Measurements from ENCODE around the gene SCGB1A1.
"Not testable (repeated sequence)": the region's sequence is repeated elsewhere in the genome, so short reads cannot be mapped to it uniquely, and the experiment has no call there.

SCGB1A1 gene

DNA sequence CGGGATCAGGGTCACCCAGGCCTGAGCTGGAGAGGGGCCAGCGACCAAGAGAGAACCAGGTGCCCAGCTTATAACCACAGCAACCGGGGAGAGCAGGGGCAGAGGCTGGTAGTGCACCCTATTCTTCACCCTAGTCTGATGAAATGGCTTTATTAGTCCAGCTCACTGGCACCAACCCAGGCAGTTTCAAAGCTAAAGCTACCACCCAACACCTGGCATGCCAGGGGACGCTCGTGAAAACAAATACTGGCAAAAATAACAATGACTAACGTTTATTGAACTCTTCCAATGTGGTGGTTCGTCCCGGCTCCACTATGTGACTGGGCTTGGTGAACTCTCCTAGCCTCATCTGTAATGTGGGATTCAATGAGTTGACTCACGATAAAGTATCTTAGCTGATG, 30.6 kb downstream of the SCGB1A1 start:
- no peak for DNase-seq (ENCODE audit: low read depth in 3 of 3)

DNA sequence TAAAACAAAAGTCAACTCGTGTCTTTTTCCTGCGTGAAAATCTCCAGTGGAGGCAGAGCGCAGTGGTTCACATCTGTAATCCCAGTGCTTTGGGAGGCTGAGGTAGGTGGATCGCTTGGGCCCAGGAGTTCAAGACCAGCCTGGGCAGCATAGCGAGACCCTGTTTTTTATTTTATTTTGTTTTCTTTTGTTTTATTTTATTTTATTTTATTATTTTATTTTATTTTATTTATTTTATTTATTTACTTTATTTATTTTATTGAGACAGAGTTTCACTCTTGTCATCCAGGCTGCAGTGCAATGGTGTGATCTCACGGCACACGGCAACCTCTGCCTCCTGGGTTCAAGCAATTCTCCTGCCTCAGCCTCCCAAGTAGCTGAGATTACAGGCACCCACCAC, 31.1 kb downstream of the SCGB1A1 start:
- DNase-seq (ENCODE audit: low read depth in 3 of 3) = not testable (repeated sequence)

DNA sequence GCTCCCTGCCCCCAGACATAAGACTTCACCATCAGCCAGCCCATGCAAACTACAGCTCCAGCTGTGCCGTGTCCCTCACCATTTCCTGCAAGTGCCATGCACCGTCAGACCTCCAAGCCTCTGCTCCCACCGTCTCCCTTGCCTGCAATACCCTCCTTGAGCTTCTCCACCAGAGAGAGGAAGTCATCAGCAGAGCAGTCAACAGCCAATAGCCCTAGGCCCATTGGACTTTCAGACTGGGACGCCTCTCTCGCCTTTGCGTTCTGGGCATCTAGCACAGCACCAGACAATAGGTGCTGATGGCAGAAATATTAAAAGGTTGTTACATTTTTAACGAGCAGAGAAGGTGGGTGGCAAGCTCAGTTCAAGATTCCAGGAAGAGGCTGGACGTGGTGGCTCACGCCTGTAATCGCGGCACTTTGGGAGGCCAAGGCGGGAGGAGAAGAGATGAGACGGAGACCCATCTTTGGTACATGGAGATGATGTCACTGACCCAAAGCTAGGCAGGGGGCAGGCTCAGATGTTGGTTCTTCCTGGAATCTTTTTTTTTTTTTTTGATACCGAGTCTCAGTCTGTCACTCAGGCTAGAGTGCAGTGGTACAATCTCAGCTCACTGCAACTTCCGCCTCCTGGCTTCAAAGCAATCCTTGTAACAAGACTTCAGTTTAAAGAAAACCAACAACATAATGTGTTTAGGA, 31.9 kb downstream of the SCGB1A1 start:
- DNase-seq (ENCODE audit: low read depth in 3 of 3) = no peak

DNA sequence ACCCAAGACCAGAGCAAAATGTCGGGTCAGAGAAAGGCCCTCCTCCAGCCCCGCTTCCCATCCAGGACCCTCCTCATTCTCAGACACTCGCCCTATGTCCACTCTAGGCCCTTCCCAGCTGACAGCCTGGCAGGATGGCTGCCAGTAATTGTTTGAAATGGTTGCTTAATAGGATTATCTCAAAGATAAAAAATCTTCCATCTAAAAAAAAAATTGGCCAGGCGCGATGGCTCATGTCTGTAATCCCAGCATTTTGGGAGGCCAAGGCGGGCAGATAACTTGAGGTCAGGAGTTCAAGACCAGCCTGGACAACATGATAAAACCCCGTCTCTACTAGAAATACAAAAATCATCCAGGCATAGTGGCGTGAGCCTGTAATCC, 32.4 kb downstream of the SCGB1A1 start:
- DNase-seq (ENCODE audit: low read depth in 3 of 3) = no peak

DNA sequence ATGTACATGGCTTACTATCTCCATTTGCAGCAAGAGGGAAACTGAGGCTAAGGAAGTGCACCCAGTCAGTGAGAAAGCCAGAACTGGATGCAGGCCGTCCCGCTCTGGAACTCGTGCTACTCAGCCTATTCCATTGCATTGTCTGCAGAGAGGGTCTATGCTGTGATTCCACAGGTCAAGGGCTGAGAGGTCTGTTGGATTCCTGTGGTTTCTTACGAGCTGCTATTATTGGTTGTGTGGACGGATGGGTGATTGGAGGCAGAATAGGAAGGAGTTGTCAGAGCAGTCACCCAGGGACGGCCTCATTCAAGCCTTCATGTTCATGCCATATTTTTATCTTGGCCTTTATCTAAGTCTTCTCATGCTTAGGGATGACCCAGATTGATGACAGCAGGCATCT, 33.4 kb downstream of the SCGB1A1 start:
- no peak for DNase-seq (ENCODE audit: low read depth in 3 of 3)

DNA sequence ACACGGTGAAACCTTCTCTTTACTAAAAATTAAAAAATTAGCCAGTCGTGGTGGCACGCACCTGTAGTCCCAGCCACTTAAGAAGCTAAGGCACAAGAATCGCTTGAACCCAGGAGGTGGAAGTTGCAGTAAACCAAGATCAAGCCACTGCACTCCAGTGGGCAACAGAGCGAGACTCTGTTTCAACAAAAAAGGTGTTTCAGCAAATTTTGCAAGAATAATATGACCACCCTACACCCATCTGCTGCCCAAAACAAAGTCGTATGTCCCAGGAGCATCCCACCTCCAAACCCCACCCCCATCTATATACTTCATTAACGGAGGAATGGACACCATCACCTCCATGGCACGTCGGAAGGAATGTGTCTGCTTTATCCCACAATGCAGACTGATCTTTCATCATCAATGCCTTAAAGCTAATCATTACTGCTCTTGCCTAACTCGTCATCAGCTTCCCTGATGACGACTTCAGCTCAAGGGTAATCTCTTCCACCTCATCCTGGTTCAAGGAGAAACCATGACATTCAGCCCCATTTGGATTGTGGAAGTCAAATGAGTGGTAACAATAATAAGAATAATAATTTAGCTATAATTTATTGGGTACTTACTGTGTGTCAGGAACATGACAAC, 34.1 kb downstream of the SCGB1A1 start:
- no peak for DNase-seq (ENCODE audit: low read depth in 3 of 3)

DNA sequence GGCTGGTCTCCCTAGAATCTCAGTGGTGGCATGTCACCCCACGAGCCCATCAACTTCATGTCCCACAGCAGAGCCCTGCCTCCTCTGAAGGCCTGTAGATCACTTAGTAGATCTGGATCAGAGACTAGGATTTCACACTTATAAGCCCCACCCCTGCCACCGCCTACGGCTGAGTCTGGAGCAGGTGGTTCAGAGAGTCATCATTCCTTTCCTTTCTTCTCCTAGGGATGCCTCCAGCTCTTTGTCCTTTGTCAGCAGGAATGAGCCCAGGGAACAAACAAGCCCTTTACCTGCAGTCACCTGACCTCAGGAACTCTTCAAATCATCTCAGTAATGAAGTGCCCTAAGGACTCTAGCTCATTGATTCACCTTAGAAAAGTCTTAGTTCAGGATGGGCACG, 37.8 kb downstream of the SCGB1A1 start:
- DNase-seq (ENCODE audit: low read depth in 3 of 3) = no peak

DNA sequence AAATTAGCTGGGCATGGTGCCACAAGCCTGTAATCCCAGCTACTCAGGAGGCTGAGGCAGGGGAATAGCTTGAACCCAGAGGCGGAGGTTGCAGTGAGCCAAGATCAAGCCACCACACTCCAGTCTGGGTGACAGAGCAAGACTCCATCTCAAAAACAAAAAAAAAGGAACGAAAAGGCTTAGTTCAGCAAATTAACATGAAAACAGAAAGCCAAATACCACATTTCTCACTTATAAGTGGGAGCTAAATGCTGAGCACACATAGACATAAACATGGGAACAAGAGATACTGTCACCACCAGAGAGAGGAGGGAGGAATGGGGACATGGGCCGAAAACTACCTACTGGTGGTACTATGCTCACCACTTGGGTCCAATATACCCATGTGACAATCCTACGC, 38.6 kb downstream of the SCGB1A1 start:
- DNase-seq (ENCODE audit: low read depth in 3 of 3) = no peak

DNA sequence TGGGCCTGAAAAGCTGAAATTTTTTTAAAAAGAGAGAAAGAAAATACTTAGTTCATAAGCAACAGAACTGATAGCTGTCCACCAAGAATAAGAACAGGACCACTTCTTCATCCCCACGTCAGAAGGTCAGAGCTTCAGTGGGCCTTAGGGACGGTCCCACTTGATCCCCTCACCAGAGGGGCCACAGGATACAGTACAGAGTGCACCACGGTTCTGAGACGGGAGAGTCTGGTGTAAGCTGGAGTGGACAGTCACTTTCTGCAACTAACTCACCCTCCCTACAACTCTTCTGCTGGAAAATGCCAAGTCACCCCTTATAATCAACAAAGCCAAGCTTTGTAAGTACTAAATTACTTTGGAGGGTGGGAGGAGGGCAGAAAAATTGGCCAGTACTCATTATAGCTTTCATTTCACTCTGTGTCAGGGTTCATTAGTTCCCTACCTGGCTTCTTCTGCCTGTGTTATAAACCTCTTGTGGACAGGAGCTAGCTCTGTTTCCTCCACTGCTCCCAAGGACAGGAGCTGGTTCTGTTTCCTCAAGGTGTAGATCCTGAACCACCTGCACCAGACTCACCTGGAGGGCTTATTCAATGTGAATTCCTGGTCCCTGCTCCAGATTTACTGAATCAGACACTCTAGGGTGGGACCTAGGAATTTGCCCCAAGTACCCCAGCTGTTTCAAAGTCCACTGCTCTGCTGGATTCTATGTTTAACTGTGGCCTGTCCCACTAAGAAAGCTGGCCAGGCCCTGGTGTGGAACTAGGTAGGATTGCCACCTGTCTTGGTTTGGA, 39.6 kb downstream of the SCGB1A1 start:
- DNase-seq (ENCODE audit: low read depth in 3 of 3) = no peak

DNA sequence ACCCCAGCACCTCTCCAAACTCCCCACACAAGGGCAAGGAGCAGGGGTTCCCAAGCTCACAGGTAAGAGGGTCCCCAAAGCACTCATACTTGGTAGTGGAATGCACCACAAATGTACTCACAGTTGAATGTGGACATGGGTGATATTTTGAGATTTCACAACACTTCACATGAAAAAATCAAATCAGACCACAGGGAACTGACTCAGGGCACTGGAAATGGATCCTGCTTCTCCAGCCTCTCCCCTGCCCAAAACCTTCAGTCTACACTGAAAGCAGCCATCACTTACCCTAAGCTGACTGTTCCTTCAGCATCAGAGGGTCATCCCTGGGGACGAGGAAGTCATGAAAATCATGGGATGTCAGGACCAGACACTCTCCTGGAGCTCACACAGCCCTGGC, 40.2 kb downstream of the SCGB1A1 start:
- no peak for DNase-seq (ENCODE audit: low read depth in 3 of 3)

DNA sequence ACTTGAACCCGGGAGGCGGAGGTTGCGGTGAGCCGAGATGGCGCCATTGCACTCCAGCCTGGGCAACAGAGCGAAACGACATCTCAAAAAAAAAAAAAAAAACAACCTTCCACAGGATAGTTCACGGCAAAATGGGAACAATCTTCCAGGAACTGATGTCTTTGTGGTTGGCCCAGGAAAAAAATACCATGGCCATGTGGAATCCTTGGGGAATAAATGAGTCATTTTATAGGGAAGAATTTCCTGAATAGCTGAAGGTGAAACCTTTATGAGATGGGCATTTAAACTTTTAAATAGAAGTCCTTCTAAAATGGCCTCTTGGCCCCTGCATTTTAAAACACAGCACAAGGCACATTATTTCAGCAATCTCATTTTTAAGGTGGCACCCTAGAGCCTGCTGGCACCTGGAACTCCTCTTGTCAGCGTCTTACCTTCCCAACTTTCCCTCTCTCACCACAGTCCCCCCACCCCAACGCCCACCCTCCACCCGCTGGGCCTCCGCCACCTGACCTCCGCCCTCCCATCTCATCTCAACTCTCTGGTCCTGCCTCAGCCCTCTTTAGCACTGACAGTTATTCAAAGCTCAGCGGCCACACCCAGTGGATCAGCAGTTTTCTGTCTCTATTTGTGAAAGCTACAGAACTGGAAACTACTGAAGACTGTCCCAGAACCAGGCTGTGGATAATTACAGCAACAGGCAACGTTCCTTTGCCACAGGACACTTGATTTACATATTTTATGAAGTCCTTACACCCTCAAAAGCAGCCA, 43.1 kb downstream of the SCGB1A1 start:
- DNase-seq (ENCODE audit: low read depth in 3 of 3) = no peak

DNA sequence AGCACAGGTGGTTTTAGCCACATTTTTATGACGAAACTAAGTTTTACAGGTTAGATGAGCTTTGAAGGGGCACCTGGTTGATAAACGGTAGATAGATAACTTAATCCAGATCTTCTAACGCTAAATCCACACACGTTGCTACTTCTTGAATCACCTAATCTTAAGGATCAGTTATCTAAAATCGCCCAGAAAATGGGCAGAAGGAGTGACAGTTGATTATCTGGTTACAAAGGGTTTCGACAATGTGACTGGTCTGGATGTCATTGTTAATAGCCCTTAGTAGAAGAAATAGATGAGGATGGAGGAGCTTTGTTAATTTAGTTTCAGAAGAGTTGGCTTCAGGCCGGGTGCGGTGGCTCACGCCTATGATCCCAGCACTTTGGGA, 43.7 kb downstream of the SCGB1A1 start:
- no peak for DNase-seq (ENCODE audit: low read depth in 3 of 3)

DNA sequence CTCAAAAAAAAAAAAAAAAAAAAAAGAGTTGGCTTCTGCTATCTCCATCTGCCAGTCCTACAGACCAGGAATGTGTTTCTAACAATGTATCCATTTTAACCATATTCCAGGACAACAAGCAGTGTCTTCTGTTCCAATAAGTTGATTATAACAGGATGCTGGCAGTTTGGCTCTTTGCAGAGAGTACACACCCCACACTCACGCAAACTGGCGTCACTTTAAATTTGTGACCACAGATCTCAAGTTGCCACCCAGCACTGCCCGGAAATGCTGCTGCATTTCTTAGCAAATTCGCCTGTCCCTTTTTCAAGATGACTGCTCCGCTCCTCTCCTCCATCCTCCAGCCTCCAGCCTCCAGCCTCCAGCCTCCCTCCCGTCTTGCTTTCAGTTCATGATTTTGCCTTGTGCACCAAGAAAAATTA, 44.3 kb downstream of the SCGB1A1 start:
- no peak for DNase-seq (ENCODE audit: low read depth in 3 of 3)

DNA sequence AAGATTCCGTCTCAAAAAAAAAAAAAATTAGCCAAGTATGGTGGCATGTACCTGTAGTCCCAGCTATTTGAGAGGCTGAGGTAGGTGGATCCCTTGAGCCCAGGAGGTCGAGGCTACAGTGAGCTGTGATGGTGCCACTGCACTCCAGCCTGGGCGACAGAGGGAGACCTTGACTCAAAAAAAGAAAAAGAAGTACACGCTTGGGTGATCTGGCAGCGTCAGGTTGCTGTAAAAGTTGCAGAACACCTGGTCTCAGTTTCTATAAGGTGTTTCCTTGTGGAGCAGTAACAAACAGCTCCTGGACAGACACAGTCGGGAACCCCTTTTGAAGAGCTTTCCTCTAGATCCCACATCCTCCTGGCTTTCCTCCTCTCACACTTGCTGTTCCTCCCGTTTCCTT, 45.8 kb downstream of the SCGB1A1 start:
- DNase-seq (ENCODE audit: low read depth in 3 of 3) = no peak

DNA sequence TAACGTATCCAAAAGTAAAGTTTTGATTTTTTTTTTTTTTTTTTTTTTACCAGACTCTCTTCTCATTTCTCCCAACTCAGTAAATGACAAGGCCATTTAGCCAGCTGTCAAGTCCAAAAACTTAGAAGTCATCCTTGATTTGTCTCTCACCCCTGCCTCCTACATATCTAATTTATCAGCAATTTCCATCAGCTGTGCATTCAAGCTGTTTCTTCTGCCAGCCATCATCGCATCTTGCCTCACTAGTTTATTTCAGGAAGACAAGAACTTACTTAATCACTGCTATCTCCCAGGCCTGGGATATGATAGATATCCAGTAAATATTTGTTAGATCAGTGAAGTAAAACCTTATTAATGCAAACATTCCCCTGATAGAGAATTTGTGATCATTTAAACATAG, 47.6 kb downstream of the SCGB1A1 start:
- DNase-seq (ENCODE audit: low read depth in 3 of 3) = no peak

DNA sequence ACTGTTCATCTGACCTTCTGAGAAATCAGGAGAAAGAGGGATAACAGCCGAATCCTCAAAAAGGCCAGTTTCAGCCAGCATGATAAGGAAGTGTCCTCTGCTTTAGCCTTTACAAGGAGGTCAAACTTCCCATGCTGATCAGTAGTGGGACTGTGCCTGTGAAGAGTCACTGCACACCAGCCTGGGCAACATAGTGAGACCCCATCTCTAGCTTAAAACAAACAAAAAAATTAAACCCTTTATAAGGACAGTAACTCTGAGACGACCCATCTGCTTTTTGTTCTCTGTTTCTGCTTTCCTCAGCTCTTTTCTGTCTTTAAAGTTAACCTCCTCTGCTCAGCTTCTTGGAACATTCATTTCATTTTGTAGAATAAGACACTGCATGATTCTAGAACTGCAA, 49.7 kb downstream of the SCGB1A1 start:
- DNase-seq (ENCODE audit: low read depth in 3 of 3) = no peak

DNA sequence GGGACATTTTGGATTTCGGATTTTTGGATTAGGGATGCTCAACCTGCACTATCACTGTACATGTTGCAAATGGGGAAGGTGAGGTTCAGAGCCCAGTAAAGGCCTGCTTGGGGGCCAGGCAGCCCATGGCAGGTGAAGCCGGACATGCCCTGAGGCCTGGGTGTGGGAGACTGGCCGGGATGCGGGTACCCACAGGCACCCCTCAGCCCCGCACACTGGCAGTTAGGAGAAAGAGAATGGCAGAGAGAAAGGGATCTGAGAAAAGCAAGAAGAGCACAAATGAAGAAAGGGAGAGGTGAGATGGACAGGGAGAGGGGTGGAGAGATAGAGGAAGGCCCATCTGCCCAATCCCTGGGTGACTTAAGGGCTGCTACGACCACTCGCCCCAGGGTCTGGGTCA, 52.8 kb downstream of the SCGB1A1 start:
- no peak for DNase-seq (ENCODE audit: low read depth in 3 of 3)

DNA sequence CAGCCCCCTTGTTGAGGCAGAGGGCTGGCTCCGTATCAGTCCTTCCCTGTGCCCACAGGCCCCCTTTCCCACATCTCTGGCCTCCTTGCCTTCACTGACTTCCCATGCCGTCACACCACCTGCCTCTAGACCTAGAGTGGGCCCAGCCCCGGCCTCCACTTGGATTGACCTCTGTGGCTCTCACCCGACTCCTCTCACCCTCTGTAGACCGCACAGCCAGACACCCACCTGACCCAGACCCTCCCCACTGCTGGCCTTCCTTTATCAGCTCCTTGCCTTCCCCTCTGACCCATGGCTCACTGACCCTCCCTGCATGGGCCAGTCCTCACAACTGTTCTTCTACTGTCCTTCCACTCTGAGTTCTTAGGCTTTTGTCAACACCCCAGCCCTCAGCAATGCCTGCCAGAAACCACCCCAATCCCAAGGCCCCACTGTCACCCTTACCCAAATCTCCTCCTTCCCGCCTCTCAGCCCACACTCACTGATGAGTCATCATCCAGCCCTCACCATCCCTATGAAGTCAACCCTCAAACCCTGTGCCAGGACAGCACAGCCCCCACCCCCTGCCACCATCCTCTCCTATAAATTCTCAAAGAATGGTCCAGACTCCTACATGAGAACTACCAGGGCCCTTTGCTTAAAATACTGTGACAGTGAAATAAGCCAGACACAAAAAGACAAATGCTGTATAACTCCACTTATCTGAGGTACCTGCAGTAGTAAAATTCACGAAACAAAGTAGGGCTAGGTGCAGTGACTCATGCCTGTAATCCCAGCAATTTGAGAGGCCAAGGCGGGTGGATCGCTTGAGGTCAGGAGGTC, 53.4 kb downstream of the SCGB1A1 start:
- DNase-seq (ENCODE audit: low read depth in 3 of 3) = no peak
